SJCRH30 (cell line): ENCODE data around the gene PAGE2. TPM values are rescaled to one million over a fixed set of nuclear protein-coding genes. Genes with fewer than 3 reads are reported as not detected.
"Not testable (repeated sequence)": the region's sequence is repeated elsewhere in the genome, so short reads cannot be mapped to it uniquely, and the experiment has no call there.

Experiments used
- DNase-seq, 2 experiments: peaks; one replicate each; pipeline ENCODE4 v3.0.0-alpha.2; 2015 to 2020
- H3K27ac ChIP-seq: fragments of 250-450 bp; sonication (Bioruptor Pico); 2 replicates; pipeline ENCODE4 v1.5.1; 2020; ENCODE audit warnings: mild to moderate bottlenecking, moderate library complexity
- H3K27me3 ChIP-seq: fragments of 250-450 bp; sonication (Bioruptor Pico); 2 replicates; pipeline ENCODE4 v1.5.1; 2020; ENCODE audit warnings: mild to moderate bottlenecking, moderate library complexity
- H3K36me3 ChIP-seq: fragments of 250-450 bp; sonication (Bioruptor Pico); 2 replicates; pipeline ENCODE4 v1.5.1; 2020; ENCODE audit warnings: mild to moderate bottlenecking, moderate library complexity
- H3K4me1 ChIP-seq: fragments of 250-450 bp; sonication (Bioruptor Pico); 2 replicates; pipeline ENCODE4 v1.5.1; 2020; ENCODE audit warnings: mild to moderate bottlenecking, moderate library complexity
- H3K4me3 ChIP-seq: fragments of 250-450 bp; sonication (Bioruptor Pico); 2 replicates; pipeline ENCODE4 v1.5.1; 2020; ENCODE audit warnings: mild to moderate bottlenecking, moderate library complexity
- H3K9me3 ChIP-seq: fragments of 250-450 bp; sonication (Bioruptor Pico); replicated peaks from 2 replicates; pipeline ENCODE4 v1.5.1; 2020; ENCODE audit warnings: mild to moderate bottlenecking, moderate library complexity
- total RNA-seq: library from RNA; depleted of rRNA; stranded (reverse); fragments of >200 nt; shearing (Covaris generic); gene quantifications from 2 replicates; pipeline ENCODE4 v1.2.3, GENCODE V29; 2014; rRNA removed

PAGE2 gene
- total RNA-seq = not detected in 2 replicates

GRCh38 chrX:55088795-55089489 is at the start of gene PAGE2:
Gene PAGE2, plus strand, starts transcription at chrX:55089018. Its CDS starts 1,003 bp downstream, at chrX:55090021.
- Histone ChIP-seq H3K27me3 (no peaks in the 10 kb centered on the region), H3K36me3 (no peaks in the 10 kb centered on the region), H3K4me1 (no peaks in the 10 kb centered on the region), H3K4me3 (no peak within 1 kb of the TSS), H3K9me3 (no peaks in the 10 kb centered on the region), H3K27ac (no peak within 1 kb of the TSS)
- DNase-seq = no peak

- DNase-seq = no peak
- Histone ChIP-seq H3K9me3 (no peaks in the 10 kb centered on the region), H3K36me3 (no peaks in the 10 kb centered on the region), H3K27me3 (no peaks in the 10 kb centered on the region), H3K4me1 (no peaks in the 10 kb centered on the region), H3K27ac (no peak overlapping the region), H3K4me3 (no peak overlapping the region)
These were observed 49.3 kb upstream of the PAGE2 start for GRCh38 chrX:55039471-55039870.

GRCh38 chrX:55041514-55041913 is 47.3 kb upstream of the PAGE2 start:
- Histone ChIP-seq H3K27ac (no peak overlapping the region), H3K9me3 (no peaks in the 10 kb centered on the region), H3K27me3 (no peaks in the 10 kb centered on the region), H3K4me1 (no peaks in the 10 kb centered on the region), H3K4me3 (no peak overlapping the region), H3K36me3 (no peaks in the 10 kb centered on the region)
- DNase-seq = no peak

GRCh38 chrX:55050599-55050998 is 38.2 kb upstream of the PAGE2 start:
- DNase-seq, H3K27ac ChIP-seq, H3K36me3 ChIP-seq, H3K27me3 ChIP-seq, H3K9me3 ChIP-seq, H3K4me1 ChIP-seq, H3K4me3 ChIP-seq: not testable (repeated sequence)

GRCh38 chrX:55056820-55057674 is 31.8 kb upstream of the PAGE2 start:
- no peak overlapping the region for H3K27ac ChIP-seq
- H3K4me3 ChIP-seq = 0 out of 2 replicates have a peak overlapping the region, but pooled peaks have one; percentile 21
- no peaks in the 10 kb centered on the region for H3K36me3 ChIP-seq
- no peaks in the 10 kb centered on the region for H3K27me3 ChIP-seq
- no peaks in the 10 kb centered on the region for H3K4me1 ChIP-seq
- peak in 1 of 2 experiments; percentile 0 for DNase-seq
- H3K9me3 ChIP-seq = no peaks in the 10 kb centered on the region

- no peaks in the 10 kb centered on the region for H3K27me3 ChIP-seq
- H3K4me1 ChIP-seq = no peaks in the 10 kb centered on the region
- H3K9me3 ChIP-seq = no peaks in the 10 kb centered on the region
- peak in 1 of 2 experiments; percentile 45 for DNase-seq
- no peaks in the 10 kb centered on the region for H3K36me3 ChIP-seq
- no peak overlapping the region for H3K27ac ChIP-seq
- 0 out of 2 replicates have a peak overlapping the region, but pooled peaks have one; percentile 21 for H3K4me3 ChIP-seq
These were observed 31.1 kb upstream of the PAGE2 start for GRCh38 chrX:55057675-55058249.

GRCh38 chrX:55067180-55067579 is 21.6 kb upstream of the PAGE2 start:
- H3K27ac ChIP-seq, H3K4me3 ChIP-seq, H3K9me3 ChIP-seq, H3K36me3 ChIP-seq, H3K27me3 ChIP-seq, H3K4me1 ChIP-seq, DNase-seq: not testable (repeated sequence)

- Histone ChIP-seq H3K27me3 (no peaks in the 10 kb centered on the region), H3K9me3 (no peaks in the 10 kb centered on the region)
- DNase-seq = no peak
These were observed 16.5 kb upstream of the PAGE2 start for GRCh38 chrX:55072286-55072685.

GRCh38 chrX:55074851-55075467 is 13.9 kb upstream of the PAGE2 start, which contains the start of gene PAGE2B:
Gene PAGE2B, plus strand, starts transcription at chrX:55075030. Its CDS starts 1,012 bp downstream, at chrX:55076042.
- Histone ChIP-seq H3K9me3 (no peaks in the 10 kb centered on the region), H3K4me1 (no peaks in the 10 kb centered on the region), H3K36me3 (no peaks in the 10 kb centered on the region), H3K4me3 (no peak within 1 kb of the TSS), H3K27me3 (no peaks in the 10 kb centered on the region), H3K27ac (no peak within 1 kb of the TSS)
- no peak for DNase-seq

More at GRCh38 chrX:55072286-55072685, 16.5 kb upstream of the PAGE2 start:
- Histone ChIP-seq H3K4me1 (no peaks in the 10 kb centered on the region), H3K4me3 (no peak overlapping the region), H3K36me3 (no peaks in the 10 kb centered on the region), H3K27ac (no peak overlapping the region)

- H3K4me1 ChIP-seq = no peaks in the 10 kb centered on the region
- no peak for DNase-seq
These were observed 9.9 kb downstream of the PAGE2 start for GRCh38 chrX:55098691-55099090.

GRCh38 chrX:55099162-55099561 is 10.3 kb downstream of the PAGE2 start:
- Histone ChIP-seq H3K4me3 (no peak overlapping the region), H3K9me3 (no peaks in the 10 kb centered on the region), H3K27ac (no peak overlapping the region), H3K36me3 (no peaks in the 10 kb centered on the region), H3K27me3 (no peaks in the 10 kb centered on the region), H3K4me1 (no peaks in the 10 kb centered on the region)
- no peak for DNase-seq

More at GRCh38 chrX:55098691-55099090, 9.9 kb downstream of the PAGE2 start:
- no peak overlapping the region for H3K27ac ChIP-seq
- H3K27me3 ChIP-seq = no peaks in the 10 kb centered on the region
- no peaks in the 10 kb centered on the region for H3K36me3 ChIP-seq
- H3K9me3 ChIP-seq = no peaks in the 10 kb centered on the region
- H3K4me3 ChIP-seq = no peak overlapping the region

- no peaks in the 10 kb centered on the region for H3K36me3 ChIP-seq
- H3K9me3 ChIP-seq = no peaks in the 10 kb centered on the region
- H3K4me1 ChIP-seq = no peaks in the 10 kb centered on the region
- H3K27me3 ChIP-seq = no peaks in the 10 kb centered on the region
- no peak overlapping the region for H3K4me3 ChIP-seq
- H3K27ac ChIP-seq = no peak overlapping the region
- DNase-seq = no peak
These were observed 13.9 kb downstream of the PAGE2 start for GRCh38 chrX:55102754-55103153.

GRCh38 chrX:55107262-55107661 is 18.4 kb downstream of the PAGE2 start:
- Histone ChIP-seq H3K9me3 (no peaks in the 10 kb centered on the region), H3K27ac (no peak overlapping the region), H3K27me3 (no peaks in the 10 kb centered on the region), H3K4me3 (no peak overlapping the region), H3K36me3 (no peaks in the 10 kb centered on the region), H3K4me1 (no peaks in the 10 kb centered on the region)
- no peak for DNase-seq

- Histone ChIP-seq H3K4me3 (no peak overlapping the region), H3K27ac (no peak overlapping the region), H3K4me1 (no peaks in the 10 kb centered on the region), H3K36me3 (no peaks in the 10 kb centered on the region), H3K9me3 (no peaks in the 10 kb centered on the region), H3K27me3 (no peaks in the 10 kb centered on the region)
- DNase-seq = no peak
These were observed 19.1 kb downstream of the PAGE2 start for GRCh38 chrX:55107911-55108310.
